Smooth muscle cell of the coronary artery (primary cell): ENCODE data around the gene ZNF253. TPM values are rescaled to one million over a fixed set of nuclear protein-coding genes. Genes with fewer than 3 reads are reported as not detected.

Source experiments
- total RNA-seq: library from RNA; depleted of rRNA; stranded (reverse); fragments of >200 nt; gene quantifications from 2 replicates; pipeline ENCODE4 v1.2.3, GENCODE V29; 2014; ENCODE audit warnings: low replicate concordance

ZNF253 gene
- 1.1 and 2.7 TPM in 2 replicates for total RNA-seq

DNA sequence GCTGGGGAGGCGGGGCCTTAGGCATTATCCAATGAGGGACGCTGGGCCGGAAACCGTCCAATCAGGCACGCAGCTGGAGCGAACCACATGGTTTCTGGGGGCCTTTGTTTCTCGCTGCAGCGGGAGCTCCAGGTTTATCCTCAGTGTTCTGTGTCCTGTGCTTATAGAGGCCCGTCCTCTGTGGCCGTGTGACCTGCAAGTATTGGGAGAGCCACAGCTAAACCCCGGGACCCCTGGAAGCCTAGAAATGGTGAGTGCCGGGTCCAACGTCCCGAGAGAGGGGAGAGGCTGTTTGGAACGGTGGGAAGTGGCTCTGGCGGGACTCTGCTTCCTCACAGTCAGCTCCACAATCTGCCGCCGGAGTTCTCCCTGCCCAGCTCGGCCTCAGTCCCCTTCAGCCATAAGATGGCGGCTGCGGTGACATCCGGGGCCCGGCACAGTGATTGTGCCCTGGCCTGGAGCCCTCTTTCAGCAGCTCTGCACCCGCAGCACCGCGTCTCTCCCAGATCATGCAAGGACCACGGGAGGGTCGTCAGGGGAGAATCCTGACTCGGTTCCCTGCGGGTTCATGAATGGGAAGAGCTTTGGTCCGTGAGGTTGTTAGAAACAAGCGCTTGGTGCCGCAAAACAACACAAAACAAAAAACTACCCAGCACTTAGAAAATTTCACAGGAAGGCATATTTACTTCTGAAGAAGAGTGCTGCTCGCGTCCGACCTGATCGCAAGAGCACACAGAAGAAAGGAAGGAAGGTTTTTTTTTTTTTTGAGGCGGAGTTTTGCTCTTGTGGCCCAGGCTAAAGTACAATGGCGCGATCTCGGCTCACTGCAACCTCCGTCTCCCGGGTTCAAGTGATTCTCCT is at the start of gene ZNF253:
Gene ZNF253, plus strand, starts transcription at position 133 of the 861 bp plus-strand sequence. Its CDS starts 115 bp downstream, at position 248.

DNA sequence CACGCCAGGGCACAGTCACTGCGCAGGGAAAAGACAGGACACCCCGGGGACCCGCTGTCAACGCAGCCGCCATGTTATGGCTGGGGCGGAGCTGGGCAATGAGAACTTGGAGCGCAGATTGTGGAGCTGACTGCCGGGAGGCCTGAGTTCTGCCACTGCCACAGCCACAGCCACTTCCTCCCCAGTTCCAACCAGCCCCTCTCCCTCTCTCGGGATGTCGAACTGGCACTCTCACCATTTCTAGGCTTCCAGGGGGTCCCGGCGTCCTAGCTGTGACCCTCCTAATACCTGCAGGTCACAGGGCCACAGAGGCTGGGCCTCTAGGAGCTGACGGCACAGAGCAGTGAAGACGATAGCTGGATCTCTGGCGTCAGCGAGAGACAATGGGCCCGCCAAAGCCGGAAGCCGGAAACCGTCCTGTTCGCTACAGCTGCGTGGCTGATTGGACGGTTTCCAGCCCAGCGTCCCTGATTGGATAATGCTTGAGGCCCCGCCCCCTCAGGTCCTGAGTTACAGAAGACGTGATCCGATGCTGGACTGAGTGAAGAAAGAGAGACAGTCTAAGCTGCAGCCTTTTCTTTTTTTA is 44.2 kb upstream of the ZNF253 start, which contains the start of gene ZNF506:
Gene ZNF506, minus strand, starts transcription at position 385 of the 586 bp plus-strand sequence. Its CDS starts 147 bp downstream, at position 238.

DNA sequence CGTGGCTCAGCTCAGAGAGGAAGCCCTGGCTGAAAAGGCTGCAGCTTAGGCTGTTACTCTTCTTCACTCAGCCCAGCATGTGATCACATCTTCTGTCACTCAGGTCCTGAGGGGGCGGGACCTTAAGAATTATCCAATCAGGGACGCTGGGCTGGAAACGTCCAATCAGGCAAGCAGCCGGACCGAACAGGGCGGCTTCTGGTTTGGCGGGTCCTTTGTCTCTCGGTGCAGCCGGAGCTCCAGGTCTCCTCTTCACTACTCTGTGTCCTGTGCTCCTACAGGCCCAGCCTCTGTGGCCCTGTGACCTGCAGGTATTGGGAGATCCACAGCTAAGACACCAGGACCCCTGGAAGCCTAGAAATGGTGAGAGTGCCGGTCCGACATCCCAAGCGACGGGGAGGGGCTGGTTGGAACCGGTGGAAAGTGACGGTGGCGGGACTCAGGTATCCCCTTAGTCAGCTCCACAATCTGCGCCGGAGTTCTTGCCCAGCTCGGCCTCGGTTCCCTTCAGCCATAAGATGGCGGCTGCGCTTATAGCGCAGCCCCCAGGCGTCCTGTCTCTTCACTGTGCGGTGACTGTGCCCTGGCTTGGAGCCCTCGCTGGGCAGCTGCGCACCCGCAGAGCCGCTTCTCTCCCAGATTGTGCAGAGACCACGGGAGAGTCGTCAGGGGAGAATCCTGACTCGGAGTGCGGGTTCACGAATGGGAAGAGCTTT is 35.2 kb downstream of the ZNF253 start, which contains the start of gene ZNF93:
Gene ZNF93, plus strand, starts transcription at position 218 of the 716 bp plus-strand sequence. Its CDS starts 143 bp downstream, at position 361.

Other genes starting within 250 kb of the ZNF253 start
- 3.2 TPM in 1 of 2 replicates, not detected in the other for gene PBX4, start 247.2 kb upstream of the ZNF253 start, total RNA-seq
- gene LPAR2, start 237.7 kb upstream of the ZNF253 start, total RNA-seq, result 0.83 and 1.9 TPM in 2 replicates
- 1.4 and 4.7 TPM in 2 replicates for gene GMIP, start 222.2 kb upstream of the ZNF253 start, total RNA-seq
- 20.6 and 30.0 TPM in 2 replicates for gene ATP13A1, start 202.2 kb upstream of the ZNF253 start, total RNA-seq
- gene ZNF101, start 197.0 kb upstream of the ZNF253 start, total RNA-seq, result 2.7 and 5.3 TPM in 2 replicates
- gene ZNF14, start 132.8 kb upstream of the ZNF253 start, total RNA-seq, result 4.3 and 4.9 TPM in 2 replicates
- gene ZNF506, start 44.1 kb upstream of the ZNF253 start, total RNA-seq, result 7.6 and 7.8 TPM in 2 replicates
- 1.5 and 3.2 TPM in 2 replicates for gene ZNF93, start 35.1 kb downstream of the ZNF253 start, total RNA-seq
- gene ZNF682, start 173.6 kb downstream of the ZNF253 start, total RNA-seq, result 1.7 and 1.8 TPM in 2 replicates
- 0.68 and 1.6 TPM in 2 replicates for gene ZNF90, start 212.1 kb downstream of the ZNF253 start, total RNA-seq